Smooth muscle cell (in vitro differentiated cells): ENCODE measurements around the gene CD3G. TPM values are rescaled to one million over a fixed set of nuclear protein-coding genes. Genes with fewer than 3 reads are reported as not detected.

Experiments used
- DNase-seq: peaks from one replicate; lab custom pipeline; 2025; ENCODE audit not compliant: unreplicated experiment; lab: John Stamatoyannopoulos, UW
- H2AFZ ChIP-seq: fragments of 200-600 bp; sonication (generic); 2 replicates; pipeline ENCODE4 v1.6.0; 2016; ENCODE audit warnings: antibody characterized with exemption, low read depth, mild to moderate bottlenecking
- H3F3A ChIP-seq: fragments of 200-600 bp; sonication (generic); 2 replicates; pipeline ENCODE4 v1.6.0; 2017; ENCODE audit warnings: antibody characterized with exemption, low read depth
- H3K27ac ChIP-seq: fragments of 200-600 bp; sonication (generic); 2 replicates; pipeline ENCODE4 v1.5.1; 2016; ENCODE audit warnings: low read depth, mild to moderate bottlenecking
- H3K27me3 ChIP-seq: fragments of 200-600 bp; sonication (generic); 2 replicates; pipeline ENCODE4 v1.6.1; 2016; ENCODE audit warnings: low read depth, mild to moderate bottlenecking
- H3K36me3 ChIP-seq: fragments of 200-600 bp; sonication (generic); 2 replicates; pipeline ENCODE4 v1.5.1; 2016; ENCODE audit warnings: low read depth
- H3K4me1 ChIP-seq: fragments of 200-600 bp; sonication (generic); 2 replicates; pipeline ENCODE4 v1.5.1; 2016; ENCODE audit warnings: low read depth
- H3K4me2 ChIP-seq: fragments of 200-600 bp; sonication (generic); 2 replicates; pipeline ENCODE4 v1.6.0; 2016; ENCODE audit warnings: mild to moderate bottlenecking
- H3K4me3 ChIP-seq: fragments of 200-600 bp; sonication (generic); 2 replicates; pipeline ENCODE4 v1.5.1; 2016; ENCODE audit warnings: mild to moderate bottlenecking
- H3K79me2 ChIP-seq: fragments of 200-600 bp; sonication (generic); 2 replicates; pipeline ENCODE4 v1.6.0; 2016; ENCODE audit warnings: low read depth, mild to moderate bottlenecking
- H3K9ac ChIP-seq: fragments of 200-600 bp; sonication (generic); 2 replicates; pipeline ENCODE4 v1.6.0; 2016; ENCODE audit warnings: low read depth
- H3K9me3 ChIP-seq: fragments of 200-600 bp; sonication (generic); replicated peaks from 2 replicates; pipeline ENCODE4 v1.5.1; 2016; ENCODE audit warnings: low read depth
- H4K20me1 ChIP-seq: fragments of 200-600 bp; sonication (generic); 2 replicates; pipeline ENCODE4 v1.6.0; 2016; ENCODE audit warnings: low read depth
- WGBS: methylation state at CpG from one replicate; pipeline ENCODE4 v1.1.7; 2016; ENCODE audit warnings: low lambda C conversion rate; 5-methylcytosine and 5-hydroxymethylcytosine counted together
- polyA plus RNA-seq: library from polyadenylated mRNA; unstranded; fragments of >200 nt; fragmentation: Nextera tagmentation; extraction: Ambion mirVana; gene quantifications from 2 replicates; pipeline ENCODE4 v1.2.1, GENCODE V29; 2016
- total RNA-seq: library from RNA; depleted of rRNA; stranded (reverse); fragments of >200 nt; gene quantifications from 2 replicates; pipeline ENCODE4 v1.2.3, GENCODE V29; 2014
- TF ChIP-seq, protein P1 (sequence below): fragments of 200-600 bp; sonication (generic); IDR thresholded peaks from 2 replicates; pipeline ENCODE4 v1.5.1; 2017; ENCODE audit warnings: borderline replicate concordance, mild to moderate bottlenecking, antibody characterized with exemption; ENCODE audit not compliant: insufficient read depth, poor library complexity, severe bottlenecking

CD3G gene
- total and polyA plus RNA-seq, 2 experiments from 2014 or later = not detected

DNA sequence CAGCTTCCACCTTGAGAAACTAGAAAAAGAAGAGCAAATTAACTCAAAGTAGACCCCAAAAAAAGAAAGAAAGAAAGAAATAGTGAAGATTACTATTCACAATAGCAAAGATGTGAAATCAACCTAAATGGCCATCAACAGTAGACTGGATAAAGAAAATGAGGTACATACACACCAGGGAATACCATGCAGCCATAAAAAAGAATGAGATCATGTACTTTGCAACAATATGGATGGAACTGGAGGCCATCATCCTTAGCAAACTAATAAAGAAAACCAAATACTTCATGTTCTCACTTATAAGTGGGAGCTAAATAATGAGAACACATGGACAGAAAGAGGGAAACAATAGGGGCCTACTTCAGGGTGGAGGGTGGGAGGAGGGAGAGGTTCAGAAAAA is 15.4 kb upstream of the CD3G start:
- no peaks in the 10 kb centered on the region for H3K4me1 ChIP-seq
- H2AFZ ChIP-seq = no peak overlapping the region
- H3K27me3 ChIP-seq = peaks cover 10% of the 10 kb centered on the region
- no peak overlapping the region for H3K4me3 ChIP-seq
- H3K79me2 ChIP-seq = no peaks in the 10 kb centered on the region
- H3K4me2 ChIP-seq = no peak overlapping the region
- no peaks in the 10 kb centered on the region for H3K9me3 ChIP-seq
- H4K20me1 ChIP-seq = no peaks in the 10 kb centered on the region
- no peak for DNase-seq
- no peaks in the 10 kb centered on the region for H3F3A ChIP-seq
- H3K36me3 ChIP-seq = no peaks in the 10 kb centered on the region
- TF ChIP-seq, protein P1, sequence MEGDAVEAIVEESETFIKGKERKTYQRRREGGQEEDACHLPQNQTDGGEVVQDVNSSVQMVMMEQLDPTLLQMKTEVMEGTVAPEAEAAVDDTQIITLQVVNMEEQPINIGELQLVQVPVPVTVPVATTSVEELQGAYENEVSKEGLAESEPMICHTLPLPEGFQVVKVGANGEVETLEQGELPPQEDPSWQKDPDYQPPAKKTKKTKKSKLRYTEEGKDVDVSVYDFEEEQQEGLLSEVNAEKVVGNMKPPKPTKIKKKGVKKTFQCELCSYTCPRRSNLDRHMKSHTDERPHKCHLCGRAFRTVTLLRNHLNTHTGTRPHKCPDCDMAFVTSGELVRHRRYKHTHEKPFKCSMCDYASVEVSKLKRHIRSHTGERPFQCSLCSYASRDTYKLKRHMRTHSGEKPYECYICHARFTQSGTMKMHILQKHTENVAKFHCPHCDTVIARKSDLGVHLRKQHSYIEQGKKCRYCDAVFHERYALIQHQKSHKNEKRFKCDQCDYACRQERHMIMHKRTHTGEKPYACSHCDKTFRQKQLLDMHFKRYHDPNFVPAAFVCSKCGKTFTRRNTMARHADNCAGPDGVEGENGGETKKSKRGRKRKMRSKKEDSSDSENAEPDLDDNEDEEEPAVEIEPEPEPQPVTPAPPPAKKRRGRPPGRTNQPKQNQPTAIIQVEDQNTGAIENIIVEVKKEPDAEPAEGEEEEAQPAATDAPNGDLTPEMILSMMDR = no peak
- H3K9ac ChIP-seq = no peak overlapping the region
- no peak overlapping the region for H3K27ac ChIP-seq

DNA sequence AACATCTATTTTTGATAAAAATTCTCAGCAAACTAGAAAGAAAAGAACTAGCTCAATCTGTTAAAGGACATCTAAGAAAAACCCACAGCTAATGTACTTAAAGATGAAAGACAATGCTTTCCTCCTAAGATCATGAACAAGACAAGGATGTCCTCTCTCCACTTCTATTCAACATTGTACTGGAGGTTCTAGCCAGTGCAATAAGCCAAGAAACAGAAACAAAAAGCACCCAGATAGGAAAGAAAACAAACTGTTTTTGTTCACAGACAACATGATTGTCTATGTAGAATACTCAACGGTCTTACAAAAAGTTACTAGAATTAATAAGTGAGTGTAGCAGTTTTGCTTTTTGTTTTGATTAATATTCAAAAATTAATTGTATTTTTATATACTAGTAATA is 9.4 kb upstream of the CD3G start:
- WGBS = 84% methylated on average over 1 of the region's 1 CpG
- Histone ChIP-seq H3F3A (no peaks in the 10 kb centered on the region), H3K27me3 (no peaks in the 10 kb centered on the region), H3K9ac (no peak overlapping the region), H3K4me3 (no peak overlapping the region), H2AFZ (no peak overlapping the region), H3K27ac (no peak overlapping the region), H3K9me3 (no peaks in the 10 kb centered on the region), H3K79me2 (no peaks in the 10 kb centered on the region), H3K36me3 (no peaks in the 10 kb centered on the region), H4K20me1 (no peaks in the 10 kb centered on the region), H3K4me1 (no peaks in the 10 kb centered on the region), H3K4me2 (no peak overlapping the region)
- TF ChIP-seq, protein P1 = no peak
- DNase-seq = no peak

DNA sequence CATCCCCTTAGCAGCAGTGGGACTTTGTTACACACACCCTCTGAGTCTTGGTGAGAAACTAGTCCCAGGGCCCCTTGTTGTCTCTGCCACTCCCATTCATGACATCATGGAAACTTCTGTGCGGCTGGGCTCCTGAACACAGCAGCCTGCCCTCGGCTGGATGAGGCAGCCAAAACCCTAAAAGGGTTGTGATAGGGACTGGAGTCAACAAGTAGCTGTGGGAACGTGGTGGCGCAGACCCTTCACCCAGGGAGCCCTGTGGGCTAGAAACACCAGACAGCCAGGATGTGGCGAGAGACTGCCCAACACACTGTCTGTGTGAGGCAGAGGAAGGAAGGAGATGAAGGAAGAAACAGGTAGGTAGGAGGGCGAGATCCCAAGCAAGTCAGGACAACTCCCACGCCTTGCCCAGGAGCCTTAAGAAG is 5.5 kb upstream of the CD3G start:
- H3K79me2 ChIP-seq = no peaks in the 10 kb centered on the region
- TF ChIP-seq, protein P1 = no peak
- no peak overlapping the region for H3K4me2 ChIP-seq
- H4K20me1 ChIP-seq = no peaks in the 10 kb centered on the region
- H3K36me3 ChIP-seq = no peaks in the 10 kb centered on the region
- H3K27ac ChIP-seq = no peak overlapping the region
- no peaks in the 10 kb centered on the region for H3K9me3 ChIP-seq
- H3K27me3 ChIP-seq = no peaks in the 10 kb centered on the region
- H2AFZ ChIP-seq = no peak overlapping the region
- no peaks in the 10 kb centered on the region for H3K4me1 ChIP-seq
- WGBS = 75% methylated on average over 7 of the region's 7 CpGs
- no peaks in the 10 kb centered on the region for H3F3A ChIP-seq
- no peak for DNase-seq
- H3K9ac ChIP-seq = no peak overlapping the region
- no peak overlapping the region for H3K4me3 ChIP-seq

DNA sequence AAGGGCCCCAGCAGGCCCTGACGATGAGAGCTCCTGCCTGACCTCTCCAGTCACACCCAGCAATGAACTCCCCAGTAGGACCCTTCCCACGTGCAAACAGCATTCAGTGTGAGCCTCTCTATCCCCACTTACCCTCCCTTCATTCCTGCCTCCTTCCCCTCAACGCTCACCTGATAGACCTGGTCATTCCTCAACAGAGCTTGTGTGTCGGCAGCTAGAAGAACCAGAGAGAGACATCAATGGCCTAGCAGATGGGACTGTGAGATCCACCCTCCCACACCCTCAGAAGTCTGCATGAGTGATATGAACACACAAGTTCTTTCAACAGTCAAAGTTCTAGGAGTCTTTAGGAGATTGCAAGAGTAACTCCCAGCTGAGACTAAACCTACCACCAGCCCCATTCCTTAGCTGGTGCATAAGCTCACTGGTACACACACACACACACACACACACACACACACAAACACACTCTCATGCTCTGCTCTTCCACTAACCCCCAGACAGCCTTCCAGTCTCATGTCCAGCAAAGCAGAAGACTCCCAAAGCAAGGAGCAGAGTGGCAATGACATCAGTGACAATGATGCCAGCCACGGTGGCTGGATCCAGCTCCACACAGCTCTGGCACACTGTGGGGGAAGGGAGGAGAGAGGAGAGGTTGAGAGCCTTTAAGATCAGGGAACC is 4.7 kb upstream of the CD3G start:
- H4K20me1 ChIP-seq = no peaks in the 10 kb centered on the region
- H3F3A ChIP-seq = no peaks in the 10 kb centered on the region
- H3K9ac ChIP-seq = no peak overlapping the region
- TF ChIP-seq, protein P1 = no peak
- H3K4me1 ChIP-seq = no peaks in the 10 kb centered on the region
- no peak overlapping the region for H3K27ac ChIP-seq
- 86% methylated on average over 5 of the region's 5 CpGs for WGBS
- no peak overlapping the region for H3K4me3 ChIP-seq
- H3K27me3 ChIP-seq = no peaks in the 10 kb centered on the region
- no peak overlapping the region for H2AFZ ChIP-seq
- H3K4me2 ChIP-seq = no peak overlapping the region
- no peaks in the 10 kb centered on the region for H3K36me3 ChIP-seq
- no peaks in the 10 kb centered on the region for H3K9me3 ChIP-seq
- no peak for DNase-seq
- H3K79me2 ChIP-seq = no peaks in the 10 kb centered on the region
